HG03060 (cell line): ENCODE data around the gene ABCA4.

Experiments
- ATAC-seq: cut with Tn5 transposase; IDR thresholded peaks from one replicate; pipeline ENCODE4 v1.9.1; 2021; ENCODE audit warnings: low read depth, moderate number of reproducible peaks; ENCODE audit not compliant: unreplicated experiment

ABCA4 gene

DNA sequence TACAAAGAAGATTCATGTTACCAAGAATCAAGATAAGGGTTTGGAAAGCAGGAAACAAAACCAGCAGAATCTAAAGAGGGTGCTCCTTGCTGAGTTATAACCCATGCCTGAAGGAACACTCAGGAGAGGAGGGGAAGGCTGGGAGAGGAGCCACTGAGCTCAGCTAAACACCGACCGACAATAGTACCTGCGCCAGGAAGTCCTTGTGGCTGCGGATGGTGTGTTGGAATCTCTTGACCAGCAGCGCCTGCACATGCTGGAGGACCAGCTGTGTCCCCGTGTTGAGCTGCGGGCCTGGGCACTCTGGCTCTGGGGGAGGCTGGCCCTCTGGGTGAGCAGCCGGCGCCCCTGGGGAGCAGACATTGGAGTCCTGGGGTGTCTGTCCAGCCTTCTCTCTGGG is 89.4 kb downstream of the ABCA4 start:
- ATAC-seq: no peak

- no peak for ATAC-seq
These were observed 89.8 kb downstream of the ABCA4 start for GRCh38 chr1:94031154-94031553.

DNA sequence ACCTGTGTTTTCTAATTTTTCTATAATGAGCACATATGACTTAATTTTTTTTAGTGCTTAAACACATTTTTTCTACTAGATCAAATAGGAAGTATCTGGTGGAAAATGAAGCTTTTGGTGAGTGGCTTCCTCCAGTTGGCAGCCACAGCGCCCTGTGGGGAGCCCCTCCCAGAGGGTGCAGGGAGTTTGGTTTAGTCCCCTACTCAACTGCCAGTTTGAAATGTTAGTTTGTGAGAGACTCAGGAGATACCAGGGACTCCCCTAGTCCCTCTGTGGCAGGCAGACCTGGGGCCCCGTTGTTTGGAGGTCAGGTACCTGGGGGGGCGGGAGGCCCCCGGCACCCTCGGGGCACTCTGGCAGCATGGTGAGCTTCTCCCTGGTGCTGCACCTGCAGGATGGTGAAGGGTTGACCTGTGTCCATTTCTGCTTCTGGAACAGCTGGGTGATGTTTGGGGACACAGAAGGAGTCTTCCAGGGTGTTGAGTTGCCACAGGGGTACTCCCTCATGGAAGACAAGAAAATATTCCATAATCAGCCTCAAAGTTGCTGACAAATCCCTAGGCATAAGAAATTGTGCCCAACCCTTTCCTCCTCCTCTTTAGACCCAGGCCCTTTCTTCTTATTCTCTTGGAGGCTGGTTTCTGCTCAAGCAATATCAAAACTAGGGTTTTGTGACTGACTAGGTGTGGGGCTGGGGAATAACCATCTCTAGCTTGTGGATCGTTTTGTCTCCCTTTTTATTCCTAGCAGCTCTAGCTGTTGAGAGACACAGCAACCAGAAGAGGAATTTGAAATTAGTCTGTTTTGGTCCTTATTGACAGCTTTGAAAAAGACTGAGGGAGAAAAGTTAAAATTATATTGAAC is 91.6 kb downstream of the ABCA4 start:
- no peak for ATAC-seq

GRCh38 chr1:94027721-94028515 is 93.0 kb downstream of the ABCA4 start:
- ATAC-seq: no peak

GRCh38 chr1:94026619-94027380 is 94.1 kb downstream of the ABCA4 start:
- ATAC-seq: no peak

DNA sequence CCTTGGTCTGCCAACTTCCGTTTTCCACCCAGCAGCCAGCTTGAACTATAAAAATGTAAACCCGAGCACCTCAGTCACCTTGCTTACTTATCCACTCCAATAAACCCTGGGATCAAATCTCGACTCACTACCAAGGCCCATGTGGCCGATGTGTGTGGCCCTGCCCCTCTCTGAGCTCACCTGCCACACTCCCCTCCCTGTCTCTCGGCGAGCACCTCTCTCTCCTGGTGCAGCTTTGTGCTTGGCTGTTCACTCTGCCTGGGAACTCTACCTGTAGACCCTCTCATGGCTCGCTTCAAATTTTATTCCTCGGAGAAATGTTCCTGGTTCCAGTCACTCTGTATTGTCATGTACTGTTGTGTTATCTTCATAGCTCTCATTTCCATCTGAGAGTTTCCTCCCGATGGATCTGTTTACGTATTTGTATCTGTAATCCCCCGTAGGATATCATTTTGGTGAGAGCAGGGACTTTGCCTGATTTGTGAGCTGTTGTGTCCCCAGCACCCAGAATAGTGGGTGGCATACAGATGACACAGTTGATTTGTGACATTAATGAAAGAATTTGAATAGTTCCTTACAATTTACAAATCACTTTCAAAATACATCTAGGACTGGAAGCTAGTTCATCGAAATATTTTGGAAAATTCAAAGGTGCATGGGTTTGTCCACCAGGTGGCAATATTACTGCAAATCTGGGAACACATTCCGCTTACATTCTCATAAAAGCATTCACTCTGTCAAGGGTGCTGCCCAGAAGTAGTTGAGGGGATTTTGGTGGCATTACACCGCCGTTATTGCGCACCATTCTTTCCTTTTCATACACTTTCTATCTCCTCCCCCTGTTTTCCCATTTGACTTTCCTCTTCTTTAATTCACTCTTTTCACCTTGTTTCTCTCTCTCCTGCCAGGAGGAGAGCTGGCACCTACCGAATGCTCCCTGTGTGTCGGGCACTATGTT is 95.3 kb downstream of the ABCA4 start:
- ATAC-seq: no peak

DNA sequence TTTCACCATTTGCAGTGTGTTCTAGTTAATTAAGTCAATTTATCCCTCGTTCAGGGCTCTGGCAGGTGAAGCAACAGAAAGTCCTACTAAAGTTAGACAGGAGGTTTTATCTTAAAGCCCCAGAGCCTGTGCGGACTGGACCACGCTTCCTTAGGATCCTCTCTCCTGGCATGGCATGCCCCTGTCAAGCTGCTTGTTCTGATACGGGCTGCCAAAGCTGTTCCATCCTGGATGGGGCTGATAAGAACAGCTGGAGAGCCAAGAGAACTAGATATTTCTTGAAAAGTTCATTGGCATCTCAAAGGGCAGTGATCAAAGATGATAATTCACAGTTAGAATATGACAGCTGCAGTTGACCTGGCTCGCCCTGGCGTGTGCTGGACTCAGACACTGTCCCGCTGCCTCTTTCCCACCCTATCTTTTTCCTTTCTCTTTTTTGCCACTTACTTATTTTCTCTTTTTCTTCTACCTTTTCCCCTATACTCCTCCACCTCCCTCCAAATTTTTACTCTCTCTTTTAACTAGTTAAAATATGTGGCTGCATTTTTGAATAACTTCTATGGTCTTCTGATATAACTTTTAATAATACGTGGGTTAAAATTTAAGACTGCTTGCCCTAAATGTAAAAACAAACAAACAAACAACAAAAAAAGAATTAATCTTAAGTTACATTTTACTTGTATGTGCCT is 96.7 kb downstream of the ABCA4 start:
- ATAC-seq: no peak

GRCh38 chr1:94022471-94023189 is 98.3 kb downstream of the ABCA4 start:
- no peak for ATAC-seq

DNA sequence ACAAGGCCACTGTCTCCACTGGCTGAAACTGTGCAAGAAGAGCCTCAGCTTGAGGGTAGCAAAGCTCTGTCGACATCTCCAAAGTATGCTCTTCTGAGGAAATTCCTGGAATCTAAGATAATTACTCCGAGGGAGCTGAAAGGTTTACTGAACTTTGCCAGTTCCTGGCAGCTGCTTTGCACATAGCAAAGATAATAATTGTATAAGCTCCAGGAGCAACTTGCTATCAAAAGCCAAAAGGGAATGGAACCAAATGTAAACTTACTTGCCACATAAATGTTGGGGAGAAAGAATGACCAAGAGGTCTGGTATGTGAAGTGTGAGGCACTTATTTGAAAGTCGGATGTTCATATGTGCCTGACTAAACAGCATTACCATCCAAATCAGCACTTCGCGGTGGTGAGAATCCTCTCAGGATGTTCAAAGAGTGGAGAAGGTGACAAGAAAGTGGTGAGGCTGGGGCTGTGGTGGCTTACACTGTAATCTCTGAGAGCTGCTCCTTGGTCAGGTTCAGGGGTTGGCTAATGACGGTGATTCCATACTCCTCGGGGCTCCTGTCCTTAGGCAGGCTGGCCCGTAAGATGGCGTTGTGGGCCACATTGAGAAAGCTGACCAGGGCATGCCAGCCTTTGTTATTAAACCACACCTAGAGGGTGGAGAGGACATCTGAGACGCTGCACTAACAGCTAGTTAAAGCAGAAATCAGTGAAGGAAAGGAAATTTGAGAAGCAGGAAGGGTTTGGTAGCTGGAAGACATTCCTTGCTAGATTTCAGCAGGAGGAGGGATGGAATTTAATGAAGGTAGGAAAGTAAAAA is 100.0 kb downstream of the ABCA4 start:
- no peak for ATAC-seq

GRCh38 chr1:94019327-94019726 is 101.6 kb downstream of the ABCA4 start:
- ATAC-seq: no peak

DNA sequence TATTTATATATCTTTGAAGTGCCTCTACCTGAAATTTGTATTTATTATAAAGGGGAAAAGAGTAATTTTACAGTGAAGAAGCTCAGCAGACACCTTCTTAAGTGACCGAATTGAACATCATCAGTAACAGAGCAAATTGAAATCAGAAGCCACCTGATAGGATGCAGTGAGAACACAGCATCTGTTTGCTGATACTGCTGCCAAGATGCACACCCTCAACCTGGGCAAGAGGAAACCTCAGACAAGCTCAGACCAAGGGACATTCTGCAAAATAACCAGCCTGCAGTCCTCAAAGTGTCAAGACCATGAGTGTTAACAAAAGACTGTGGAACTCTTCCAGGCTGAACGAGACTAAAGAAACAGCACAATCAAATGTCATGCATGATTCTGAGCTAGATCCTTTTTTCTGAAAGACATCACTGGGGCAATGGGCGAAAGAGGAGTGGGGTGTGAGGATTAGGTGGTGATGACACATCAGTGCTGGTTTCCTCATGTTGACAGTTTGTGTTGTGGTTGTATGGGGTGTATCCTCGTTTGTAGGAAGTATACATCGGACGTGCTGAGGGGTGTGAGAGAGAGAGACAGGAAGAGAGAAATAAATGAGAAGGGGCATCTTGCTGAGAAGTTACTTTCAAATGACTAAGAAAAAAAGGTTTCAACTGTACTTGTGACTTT is 103.7 kb downstream of the ABCA4 start:
- no peak for ATAC-seq

GRCh38 chr1:94015489-94015817 is 105.5 kb downstream of the ABCA4 start:
- no peak for ATAC-seq

DNA sequence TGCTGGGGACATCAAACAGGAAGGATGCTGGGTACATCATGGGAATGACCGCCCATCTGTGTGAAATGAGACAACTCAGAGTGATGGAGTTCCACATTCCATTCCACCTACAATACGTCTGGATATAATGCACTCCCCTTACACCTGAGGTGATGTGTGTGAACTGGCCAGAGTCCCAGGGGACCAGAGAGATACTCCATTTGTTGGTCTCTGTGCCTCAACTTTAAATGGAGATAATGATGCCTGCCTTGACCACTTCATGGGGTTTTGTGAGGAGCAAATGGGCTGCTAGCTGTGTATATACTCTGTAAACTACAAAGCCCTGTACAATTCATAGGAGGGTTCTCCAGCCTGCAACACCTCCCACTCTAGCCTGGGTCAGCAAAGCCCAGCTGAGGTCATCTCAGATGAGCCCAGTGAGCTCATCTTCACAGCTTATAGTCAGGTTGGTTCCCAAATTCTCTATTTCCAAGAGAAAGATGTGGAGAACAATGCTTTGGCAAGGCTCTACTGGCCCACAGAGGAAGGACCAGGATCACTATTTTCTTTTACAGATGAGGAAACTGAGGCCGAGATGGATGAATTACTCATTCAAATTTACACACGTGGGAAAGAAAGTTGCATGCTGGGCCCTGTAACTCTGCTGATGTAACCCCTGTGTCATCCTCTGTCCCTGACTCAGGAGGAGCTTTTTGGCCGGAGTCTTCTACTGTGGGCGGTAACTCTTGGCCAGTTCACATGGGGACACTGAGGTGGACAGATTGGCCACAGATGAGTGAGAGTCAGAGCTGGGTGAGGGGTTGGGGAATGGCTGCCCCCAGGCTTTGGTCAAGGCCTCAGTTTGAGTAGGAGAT is 106.1 kb downstream of the ABCA4 start:
- ATAC-seq: no peak

GRCh38 chr1:94014087-94014486 is 106.9 kb downstream of the ABCA4 start:
- ATAC-seq: no peak

GRCh38 chr1:94013367-94013878 is 107.5 kb downstream of the ABCA4 start:
- ATAC-seq: no peak

- no peak for ATAC-seq
These were observed 108.1 kb downstream of the ABCA4 start for GRCh38 chr1:94012708-94013366.
